GM23248 (cell line): ENCODE results near the gene IQCB1.

Source experiments
- EZH2 ChIP-seq: fragments of 200-600 bp; sonication (generic); IDR thresholded peaks from 2 replicates; pipeline ENCODE4 v1.6.1; 2018; ENCODE audit warnings: antibody characterized with exemption, mild to moderate bottlenecking; ENCODE audit not compliant: insufficient read depth, poor library complexity, severe bottlenecking
- EZH2phosphoT487 ChIP-seq: fragments of 200-600 bp; sonication (generic); IDR thresholded peaks from 2 replicates; pipeline ENCODE4 v1.6.1; 2018; ENCODE audit warnings: antibody characterized with exemption, moderate library complexity, mild to moderate bottlenecking, low read depth; ENCODE audit not compliant: insufficient read depth

DNA sequence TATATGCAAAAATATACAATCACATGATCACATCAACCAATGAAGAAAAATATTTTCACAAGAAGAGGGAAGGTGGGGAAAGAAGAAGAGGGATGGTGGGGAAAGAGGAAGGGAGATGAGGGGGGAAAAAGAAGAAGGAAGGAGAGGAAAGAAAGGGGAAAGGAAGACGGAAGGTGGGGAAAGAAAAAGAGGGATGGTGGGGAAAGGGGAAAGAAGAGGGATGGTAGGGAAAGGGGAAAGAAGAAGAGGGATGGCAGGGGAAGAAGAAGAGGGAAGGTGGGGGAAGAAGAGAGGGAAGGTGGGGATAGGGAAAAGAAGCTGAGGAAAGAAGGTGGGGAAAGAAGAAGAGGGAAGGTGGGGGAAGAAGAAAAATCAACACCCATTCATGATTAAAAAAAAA is 82.1 kb downstream of the IQCB1 start:
- no peak for TF ChIP-seq EZH2
- no peak for TF ChIP-seq EZH2phosphoT487
